Measurements from ENCODE around the gene MIEN1. TPM values are rescaled to one million over a fixed set of nuclear protein-coding genes. Genes with fewer than 3 reads are reported as not detected.
"Not testable (repeated sequence)": the region's sequence is repeated elsewhere in the genome, so short reads cannot be mapped to it uniquely, and the experiment has no call there.

The MIEN1 gene
- total RNA-seq, 1 donor from 2014 or later: 26.6 TPM

- FAIRE-seq: no peak
- no peak for DNase-seq (ENCODE audit: low read depth)
- H3K36me3 ChIP-seq (ENCODE audit: control insufficient read depth, insufficient read depth, low read length): peaks cover 9% of the 10 kb centered on the region
- no peak for TF ChIP-seq CTCF (IDR thresholded peaks at IDR 0.05; ENCODE audit: insufficient read depth, low read length, severe bottlenecking)
- no peaks in the 10 kb centered on the region for H3K27me3 ChIP-seq (ENCODE audit: control insufficient read depth, insufficient read depth, low read length)
- H3K4me3 ChIP-seq (ENCODE audit: low read depth, low read length): no peak overlapping the region
Measured at GRCh38 chr17:39732586-39732985, 2.3 kb upstream of the MIEN1 start.

GRCh38 chr17:39729280-39729851 is 966 bp downstream of the MIEN1 start:
- DNase-seq (ENCODE audit: low read depth): no peak
- Histone ChIP-seq H3K36me3 (ENCODE audit: control insufficient read depth, insufficient read depth, low read length) (peaks cover 26% of the 10 kb centered on the region), H3K4me3 (ENCODE audit: low read depth, low read length) (peak overlapping the region; percentile 83), H3K27me3 (ENCODE audit: control insufficient read depth, insufficient read depth, low read length) (no peaks in the 10 kb centered on the region)
- TF ChIP-seq CTCF (IDR thresholded peaks at IDR 0.05; ENCODE audit: insufficient read depth, low read length, severe bottlenecking): no peak
- FAIRE-seq: no peak

- Histone ChIP-seq H3K36me3 (ENCODE audit: control insufficient read depth, insufficient read depth, low read length) (peaks cover 34% of the 10 kb centered on the region), H3K4me3 (ENCODE audit: low read depth, low read length) (no peak overlapping the region), H3K27me3 (ENCODE audit: control insufficient read depth, insufficient read depth, low read length) (no peaks in the 10 kb centered on the region)
- FAIRE-seq: no peak
- DNase-seq (ENCODE audit: low read depth): no peak
- no peak for TF ChIP-seq CTCF (IDR thresholded peaks at IDR 0.05; ENCODE audit: insufficient read depth, low read length, severe bottlenecking)
Measured at GRCh38 chr17:39727556-39727955, 2.8 kb downstream of the MIEN1 start.

- no peaks in the 10 kb centered on the region for H3K27me3 ChIP-seq (ENCODE audit: control insufficient read depth, insufficient read depth, low read length)
- no peak for FAIRE-seq
- no peak overlapping the region for H3K4me3 ChIP-seq (ENCODE audit: low read depth, low read length)
- peaks cover 34% of the 10 kb centered on the region for H3K36me3 ChIP-seq (ENCODE audit: control insufficient read depth, insufficient read depth, low read length)
- DNase-seq (ENCODE audit: low read depth): no peak
- no peak for TF ChIP-seq CTCF (IDR thresholded peaks at IDR 0.05; ENCODE audit: insufficient read depth, low read length, severe bottlenecking)
Measured at GRCh38 chr17:39726617-39727016, 3.7 kb downstream of the MIEN1 start.

- not testable (repeated sequence) for DNase-seq (ENCODE audit: low read depth); FAIRE-seq; H3K4me3 ChIP-seq (ENCODE audit: low read depth, low read length); H3K27me3 ChIP-seq (ENCODE audit: control insufficient read depth, insufficient read depth, low read length)
- H3K36me3 ChIP-seq (ENCODE audit: control insufficient read depth, insufficient read depth, low read length): peaks cover 34% of the 10 kb centered on the region
Measured at GRCh38 chr17:39725923-39726322, 4.4 kb downstream of the MIEN1 start.

GRCh38 chr17:39724731-39725130 is 5.6 kb downstream of the MIEN1 start:
- TF ChIP-seq CTCF (IDR thresholded peaks at IDR 0.05; ENCODE audit: insufficient read depth, low read length, severe bottlenecking): no peak
- no peaks in the 10 kb centered on the region for H3K27me3 ChIP-seq (ENCODE audit: control insufficient read depth, insufficient read depth, low read length)
- no peak overlapping the region for H3K4me3 ChIP-seq (ENCODE audit: low read depth, low read length)
- peaks cover 42% of the 10 kb centered on the region for H3K36me3 ChIP-seq (ENCODE audit: control insufficient read depth, insufficient read depth, low read length)
- DNase-seq (ENCODE audit: low read depth): no peak
- no peak for FAIRE-seq

Measured in bronchial epithelial cell (primary cell).